GM12878 (cell line): Measurements from ENCODE around the gene ZNF687. TPM values are rescaled to one million over a fixed set of nuclear protein-coding genes. Genes with fewer than 3 reads are reported as not detected.

Source experiments
- ATAC-seq: fragments of 200-7000 bp; cut with Tn5 transposase; 3 replicates; pipeline ENCODE4 v1.9.1; 2020; ENCODE audit warnings: mild to moderate bottlenecking, moderate library complexity
- BruUV-seq: library from RNA; stranded (reverse); fragments of 400-500 nt; replicated peaks from 2 replicates; lab custom pipeline; 2021; lab: Mats Ljungman, UMichigan
- CTCF ChIA-PET: fragments of 300-600 bp; sonication (Branson Sonifier 250); formaldehyde crosslinking; extraction: SDS; loops from one replicate; lab custom pipeline; 2021; ENCODE audit warnings: inconsistent platforms; lab: Yijun Ruan, JAX
- POLR2A ChIA-PET: fragments of 350-600 bp; formaldehyde crosslinking; extraction: SDS; loops from one replicate; lab custom pipeline; 2021; ENCODE audit warnings: inconsistent platforms; lab: Charles Lee
- RAD21 ChIA-PET: fragments of 300-600 bp; sonication (Branson Sonifier 250); formaldehyde crosslinking; loops from one replicate; lab custom pipeline; 2023; ENCODE audit warnings: antibody characterized with exemption; ENCODE audit not compliant: unreplicated experiment; lab: Charles Lee
- SMC1A ChIA-PET: fragments of 300-600 bp; sonication (Branson Sonifier 250); formaldehyde crosslinking; loops from one replicate; lab custom pipeline; 2023; ENCODE audit not compliant: unreplicated experiment, uncharacterized antibody; lab: Charles Lee
- DNase-seq: peaks from one replicate; pipeline ENCODE4 v3.0.0-alpha.2; 2011; ENCODE audit warnings: low read depth, low spot score
- FAIRE-seq: peaks from 3 replicates; lab custom pipeline; 2011; peaks lifted over from hg19 to GRCh38; lab: Jason Lieb, UNC
- H2AFZ ChIP-seq: 2 replicates; pipeline ENCODE4 v1.6.0; 2011; ENCODE audit warnings: low read depth, low read length, control low read depth; ENCODE audit not compliant: control insufficient read depth
- H3K27ac ChIP-seq: 2 replicates; pipeline ENCODE4 v1.5.1; 2011; ENCODE audit warnings: control low read depth; ENCODE audit not compliant: control insufficient read depth, insufficient read depth
- H3K27me3 ChIP-seq, 2 experiments: replicated peaks in 1 of 2; 2 replicates each; pipeline versions ENCODE4 v1.6.0 to v1.6.1; 2011; ENCODE audit warnings: low read length in 1 of 2; ENCODE audit not compliant: control insufficient read depth in 2 of 2, insufficient read depth in 2 of 2
- H3K36me3 ChIP-seq, 2 experiments: 2 replicates each; pipeline ENCODE4 v1.5.1; 2011; ENCODE audit warnings: low read length in 1 of 2; ENCODE audit not compliant: control insufficient read depth in 2 of 2, insufficient read depth in 2 of 2
- H3K4me1 ChIP-seq: 2 replicates; pipeline ENCODE4 v1.6.1; 2011; ENCODE audit warnings: mild to moderate bottlenecking, low read length, moderate library complexity, mixed read lengths; ENCODE audit not compliant: control insufficient read depth, insufficient read depth
- H3K4me2 ChIP-seq: 2 replicates; pipeline ENCODE4 v1.6.0; 2011; ENCODE audit warnings: control low read depth; ENCODE audit not compliant: control insufficient read depth, insufficient read depth
- H3K4me3 ChIP-seq: fragments of 200-600 bp; sonication (generic); 2 replicates; pipeline ENCODE4 v1.5.1; 2016
- H3K79me2 ChIP-seq: 2 replicates; pipeline ENCODE4 v1.6.0; 2011; ENCODE audit warnings: low read length; ENCODE audit not compliant: control insufficient read depth, insufficient read depth
- H3K9ac ChIP-seq: 2 replicates; pipeline ENCODE4 v1.8.0; 2011; ENCODE audit warnings: low read length, control low read depth, mixed read lengths; ENCODE audit not compliant: control insufficient read depth, insufficient read depth
- H3K9me3 ChIP-seq: replicated peaks from 3 replicates; pipeline ENCODE4 v1.5.1; 2011; ENCODE audit warnings: mild to moderate bottlenecking, low read length; ENCODE audit not compliant: control insufficient read depth, insufficient read depth
- H4K20me1 ChIP-seq: 2 replicates; pipeline ENCODE4 v1.6.0; 2011; ENCODE audit not compliant: control insufficient read depth, insufficient read depth
- MYB ChIP-seq: fragments of 150-350 bp; IDR thresholded peaks from 2 replicates; pipeline ENCODE4 v1.6.1; 2014; ENCODE audit warnings: mild to moderate bottlenecking, low read depth, low read length, borderline replicate concordance
- NFYB ChIP-seq: IDR thresholded peaks from 2 replicates; pipeline ENCODE4 v1.6.1; 2011; ENCODE audit warnings: low read depth, mild to moderate bottlenecking, low read length, improper control_type of control experiment, moderate library complexity; ENCODE audit not compliant: insufficient read depth
- POLR2AphosphoS5 ChIP-seq: IDR thresholded peaks from 2 replicates; pipeline ENCODE4 v1.6.1; 2011; ENCODE audit warnings: mild to moderate bottlenecking, low read length, inconsistent platforms
- RAD51 ChIP-seq: fragments of 450-650 bp; IDR thresholded peaks from 2 replicates; pipeline ENCODE4 v1.6.1; 2016; ENCODE audit warnings: moderate library complexity, mild to moderate bottlenecking, inconsistent platforms
- SMARCA5 ChIP-seq: fragments of 450-650 bp; IDR thresholded peaks from 2 replicates; pipeline ENCODE4 v1.6.1; 2017; ENCODE audit warnings: mild to moderate bottlenecking
- ZNF274 ChIP-seq: IDR thresholded peaks from one replicate; pipeline ENCODE4 v1.8.0; 2011; ENCODE audit not compliant: insufficient read length, insufficient read depth
- WGBS: methylation state at CpG from one replicate; pipeline ENCODE4 v1.1.6; 2016; ENCODE audit warnings: low lambda C conversion rate; ENCODE audit not compliant: insufficient replicate concordance, insufficient coverage; ENCODE audit errors: missing lambda C conversion rate; 5-methylcytosine and 5-hydroxymethylcytosine counted together
- in situ Hi-C: fragments of 300-500 bp; cut with MboI; formaldehyde crosslinking; loops from 9 replicates; pipeline ENCODE4 v1.14.3; 2018; ENCODE audit warnings: mixed read lengths
- intact Hi-C: fragments of 100-400 bp; cut with micrococcal nuclease; formaldehyde crosslinking; loops from one replicate; pipeline ENCODE4 v1.14.2; 2022; ENCODE audit not compliant: unreplicated experiment
- polyA plus RNA-seq, 11 experiments: library from polyadenylated mRNA; depleted of rRNA in 4 of 11; unstranded in 6 of 11; stranded (reverse) in 5 of 11; fragments of >200 nt; fragmentation: Nextera tagmentation in 4 of 11; fragmentation: Illumina TruSeq in 1 of 11; extraction: Ambion mirVana in 4 of 11; extraction: Trizol in 1 of 11; gene quantifications; 1 replicate in 1 of 11; 2 replicates in 10 of 11; pipeline versions ENCODE4 v1.2.1 to v1.2.3, GENCODE V29; 2011 to 2016; ENCODE audit warnings: inconsistent platforms in 2 of 11, missing spikeins in 2 of 11, low read depth in 1 of 11
- total RNA-seq, 4 experiments: library from RNA; depleted of rRNA in 3 of 4; stranded (reverse); fragments of >200 nt in 3 of 4; fragmentation: Illumina TruSeq in 1 of 4; extraction: Trizol in 1 of 4; gene quantifications; 2 replicates each; pipeline versions ENCODE4 v1.2.1 to v1.2.3, GENCODE V29; 2013 to 2021

The ZNF687 gene
- total and polyA plus RNA-seq, 10 of the 15 experiments (the other 5 are each of a cell fraction or from before 2014, with no cell fraction given) = 0.08 to 30.9 (median 9.9) TPM

GRCh38 chr1:151315565-151316235 is 33.6 kb downstream of the ZNF687 start:
- intact Hi-C loops (no loop called here), in situ Hi-C loops (no loop called here)
- Histone ChIP-seq H3K27ac (no peak overlapping the region), H3K9ac (no peak overlapping the region), H4K20me1 (0 out of 2 replicates have a peak, but pooled peaks cover 2% of the 10 kb centered on the region), H3K27me3 (no peaks in the 10 kb centered on the region), H3K4me1 (no peaks in the 10 kb centered on the region), H3K79me2 (0 out of 2 replicates have a peak, but pooled peaks cover 2% of the 10 kb centered on the region), H3K36me3 (peaks cover 10 to 33% of the 10 kb centered on the region in 2 experiments), H3K4me3 (no peak overlapping the region), H3K4me2 (no peak overlapping the region), H2AFZ (no peak overlapping the region), H3K9me3 (no peaks in the 10 kb centered on the region)
- ChIA-PET RAD21 (no interaction called here), SMC1A (interaction anchor here (1.2 kb wide), 1 partner anchor 11 kb away, joined by 5 read pairs; the partner anchor contains the start of gene PI4KB), CTCF (interaction anchor here (2.1 to 2.7 kb wide), 2 partner anchors 14 to 25 kb away, joined by 6 to 15 read pairs; no protein-coding TSS in a partner anchor), POLR2A (no interaction called here)
- BruUV-seq = TSS peak; percentile 28
- DNase-seq (no peak), FAIRE-seq (no peak), ATAC-seq (no peak)
- WGBS = 94% methylated on average over 17 of the region's 17 CpGs
- no peak for TF ChIP-seq POLR2AphosphoS5

GRCh38 chr1:151318975-151319374 is 36.9 kb downstream of the ZNF687 start:
- ChIA-PET POLR2A (no interaction called here), CTCF (interaction anchor here (0.7 to 14.4 kb wide), 2 partner anchors 9 to 20 kb away, joined by 3 to 189 read pairs; no protein-coding TSS in a partner anchor), SMC1A (no interaction called here), RAD21 (no interaction called here)
- no peak for ATAC-seq
- no peak overlapping the region for H3K9ac ChIP-seq
- in situ Hi-C loops = no loop called here
- H2AFZ ChIP-seq = no peak overlapping the region
- no peaks in the 10 kb centered on the region for H3K4me1 ChIP-seq
- TF ChIP-seq NFYB = no peak
- TF ChIP-seq MYB = no peak
- no peak for TF ChIP-seq ZNF274
- TF ChIP-seq RAD51 = no peak
- no peak for TF ChIP-seq SMARCA5
- intact Hi-C loops = no loop called here
- 0 out of 2 replicates have a peak, but pooled peaks cover 2% of the 10 kb centered on the region for H4K20me1 ChIP-seq
- no peak for DNase-seq
- no peak overlapping the region for H3K4me2 ChIP-seq
- H3K36me3 ChIP-seq = peaks cover 6 to 32% of the 10 kb centered on the region in 2 experiments
- H3K27me3 ChIP-seq = no peaks in the 10 kb centered on the region
- 71% methylated on average over 3 of the region's 3 CpGs for WGBS
- 0 out of 2 replicates have a peak, but pooled peaks cover 4% of the 10 kb centered on the region for H3K79me2 ChIP-seq
- no peaks in the 10 kb centered on the region for H3K9me3 ChIP-seq
- no peak for FAIRE-seq
- no peak overlapping the region for H3K27ac ChIP-seq
- no peak overlapping the region for H3K4me3 ChIP-seq
- BruUV-seq = no TSS peak
